ENCODE measurements around the gene PGAP6. TPM values are rescaled to one million over a fixed set of nuclear protein-coding genes. Genes with fewer than 3 reads are reported as not detected.

Gene PGAP6
- total RNA-seq, 1 donor from 2014 or later = 114 TPM

- peak; percentile 40 for TF ChIP-seq CTCF (IDR thresholded peaks at IDR 0.05; ENCODE audit: insufficient read depth, low read length, poor library complexity, severe bottlenecking)
- Histone ChIP-seq H3K4me3 (ENCODE audit: low read depth, low read length) (peak overlapping the region; percentile 10), H3K27me3 (ENCODE audit: control insufficient read depth, insufficient read depth, low read length) (no peaks in the 10 kb centered on the region), H3K36me3 (ENCODE audit: control insufficient read depth, insufficient read depth, low read length) (no peaks in the 10 kb centered on the region)
- no peak for DNase-seq (ENCODE audit: low read depth)
These were observed 16.1 kb upstream of the PGAP6 start for GRCh38 chr16:397736-398332.

- no peak for TF ChIP-seq CTCF (IDR thresholded peaks at IDR 0.05; ENCODE audit: insufficient read depth, low read length, poor library complexity, severe bottlenecking)
- Histone ChIP-seq H3K4me3 (ENCODE audit: low read depth, low read length) (peak within 1 kb of the TSS; percentile 46), H3K36me3 (ENCODE audit: control insufficient read depth, insufficient read depth, low read length) (no peaks in the 10 kb centered on the region), H3K27me3 (ENCODE audit: control insufficient read depth, insufficient read depth, low read length) (no peaks in the 10 kb centered on the region)
- no peak for DNase-seq (ENCODE audit: low read depth)
These were observed 15.4 kb upstream of the PGAP6 start, which contains the start of gene NME4 for GRCh38 chr16:397135-397661. NME4 (plus strand) TSS chr16:397199; CDS start chr16:397223, 24 bp downstream.

- no peaks in the 10 kb centered on the region for H3K36me3 ChIP-seq (ENCODE audit: control insufficient read depth, insufficient read depth, low read length)
- H3K27me3 ChIP-seq (ENCODE audit: control insufficient read depth, insufficient read depth, low read length) = no peaks in the 10 kb centered on the region
- TF ChIP-seq CTCF (IDR thresholded peaks at IDR 0.05; ENCODE audit: insufficient read depth, low read length, poor library complexity, severe bottlenecking) = no peak
- no peak for DNase-seq (ENCODE audit: low read depth)
- peak overlapping the region; percentile 46 for H3K4me3 ChIP-seq (ENCODE audit: low read depth, low read length)
These were observed 14.8 kb upstream of the PGAP6 start for GRCh38 chr16:396605-397004.

GRCh38 chr16:396199-396598 lies 14.4 kb upstream of the PGAP6 start:
- no peak for DNase-seq (ENCODE audit: low read depth)
- TF ChIP-seq CTCF (IDR thresholded peaks at IDR 0.05; ENCODE audit: insufficient read depth, low read length, poor library complexity, severe bottlenecking) = no peak
- Histone ChIP-seq H3K36me3 (ENCODE audit: control insufficient read depth, insufficient read depth, low read length) (no peaks in the 10 kb centered on the region), H3K27me3 (ENCODE audit: control insufficient read depth, insufficient read depth, low read length) (no peaks in the 10 kb centered on the region), H3K4me3 (ENCODE audit: low read depth, low read length) (no peak overlapping the region)

- no peak for DNase-seq (ENCODE audit: low read depth)
- no peaks in the 10 kb centered on the region for H3K36me3 ChIP-seq (ENCODE audit: control insufficient read depth, insufficient read depth, low read length)
- no peak overlapping the region for H3K4me3 ChIP-seq (ENCODE audit: low read depth, low read length)
- no peak for TF ChIP-seq CTCF (IDR thresholded peaks at IDR 0.05; ENCODE audit: insufficient read depth, low read length, poor library complexity, severe bottlenecking)
- no peaks in the 10 kb centered on the region for H3K27me3 ChIP-seq (ENCODE audit: control insufficient read depth, insufficient read depth, low read length)
These were observed 10.8 kb upstream of the PGAP6 start for GRCh38 chr16:392450-393030.

Measured in kidney epithelial cell (primary cell).